GM21786 (cell line): ENCODE data around the gene SOCS7.

Experiments used
- ATAC-seq: cut with Tn5 transposase; IDR thresholded peaks from one replicate; pipeline ENCODE4 v1.9.1; 2021; ENCODE audit not compliant: unreplicated experiment

SOCS7 gene

GRCh38 chr17:38419508-38419981 is 67.9 kb downstream of the SOCS7 start:
- ATAC-seq = no peak

- no peak for ATAC-seq
Measured at GRCh38 chr17:38420518-38420917, 68.9 kb downstream of the SOCS7 start.

- ATAC-seq = no peak
Measured at GRCh38 chr17:38421171-38421841, 69.7 kb downstream of the SOCS7 start.

- no peak for ATAC-seq
Measured at GRCh38 chr17:38421871-38422827, 70.5 kb downstream of the SOCS7 start.

DNA sequence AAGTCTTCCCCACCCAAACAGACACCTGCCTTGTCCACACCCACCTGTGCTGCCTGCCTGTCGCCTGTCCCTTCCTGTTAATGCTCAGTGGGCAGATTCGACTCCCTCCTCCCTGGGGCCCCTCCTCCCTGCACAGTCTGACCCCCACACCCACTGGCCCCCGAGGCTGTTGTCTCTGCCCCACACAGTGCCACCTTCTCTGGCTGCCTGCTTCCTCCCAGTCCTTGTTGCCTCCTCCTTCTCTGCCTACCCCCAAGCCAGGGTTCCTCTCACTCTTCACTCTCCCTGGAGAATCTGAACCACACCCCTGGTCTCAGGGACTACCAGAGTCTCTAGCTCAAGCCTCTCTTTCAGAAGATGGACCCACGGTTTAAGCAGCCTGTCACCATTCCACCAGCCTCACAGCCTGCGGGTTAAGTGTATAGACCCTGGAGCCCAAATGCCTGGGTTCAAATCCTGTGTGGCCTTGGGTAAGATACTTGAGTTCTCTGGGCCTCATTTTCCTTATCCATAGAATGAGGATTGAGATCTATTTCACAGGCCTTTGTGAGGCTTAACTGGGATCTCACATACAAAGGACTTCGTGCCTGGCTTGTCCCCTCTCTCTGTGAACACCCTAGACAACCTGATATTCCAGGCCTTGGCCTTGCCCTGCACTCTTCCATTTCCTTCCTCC is 72.8 kb downstream of the SOCS7 start:
- no peak for ATAC-seq

DNA sequence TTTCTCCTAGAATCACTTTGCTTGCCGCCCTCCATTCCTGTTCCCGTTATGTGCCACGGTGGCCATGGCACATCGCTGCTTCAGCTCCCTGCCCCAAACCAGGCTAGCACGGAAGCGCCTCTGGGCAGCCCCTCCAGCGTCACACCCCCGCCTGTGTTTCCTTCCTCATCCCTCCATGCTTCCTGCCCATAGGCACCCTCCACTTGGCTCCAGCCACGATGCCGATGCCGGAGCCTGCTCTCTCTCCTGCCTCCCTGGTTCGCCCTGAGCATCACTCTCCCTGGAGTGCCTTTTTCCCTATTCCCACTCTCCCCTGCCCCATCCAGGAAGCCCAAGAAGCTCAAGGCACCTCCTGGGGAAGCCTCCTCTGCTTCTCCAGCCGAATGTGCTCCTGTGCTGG is 73.4 kb downstream of the SOCS7 start:
- no peak for ATAC-seq

GRCh38 chr17:38425744-38426143 is 74.1 kb downstream of the SOCS7 start:
- no peak for ATAC-seq

GRCh38 chr17:38426441-38426840 is 74.8 kb downstream of the SOCS7 start:
- ATAC-seq = no peak

GRCh38 chr17:38427160-38427949 is 75.7 kb downstream of the SOCS7 start:
- ATAC-seq = no peak

GRCh38 chr17:38428112-38428642 is 76.5 kb downstream of the SOCS7 start, which contains the start of gene ARHGAP23:
Gene ARHGAP23, plus strand, starts transcription at chr17:38428464. Its CDS starts 22 bp downstream, at chr17:38428486.
- peak; percentile 45 for ATAC-seq

DNA sequence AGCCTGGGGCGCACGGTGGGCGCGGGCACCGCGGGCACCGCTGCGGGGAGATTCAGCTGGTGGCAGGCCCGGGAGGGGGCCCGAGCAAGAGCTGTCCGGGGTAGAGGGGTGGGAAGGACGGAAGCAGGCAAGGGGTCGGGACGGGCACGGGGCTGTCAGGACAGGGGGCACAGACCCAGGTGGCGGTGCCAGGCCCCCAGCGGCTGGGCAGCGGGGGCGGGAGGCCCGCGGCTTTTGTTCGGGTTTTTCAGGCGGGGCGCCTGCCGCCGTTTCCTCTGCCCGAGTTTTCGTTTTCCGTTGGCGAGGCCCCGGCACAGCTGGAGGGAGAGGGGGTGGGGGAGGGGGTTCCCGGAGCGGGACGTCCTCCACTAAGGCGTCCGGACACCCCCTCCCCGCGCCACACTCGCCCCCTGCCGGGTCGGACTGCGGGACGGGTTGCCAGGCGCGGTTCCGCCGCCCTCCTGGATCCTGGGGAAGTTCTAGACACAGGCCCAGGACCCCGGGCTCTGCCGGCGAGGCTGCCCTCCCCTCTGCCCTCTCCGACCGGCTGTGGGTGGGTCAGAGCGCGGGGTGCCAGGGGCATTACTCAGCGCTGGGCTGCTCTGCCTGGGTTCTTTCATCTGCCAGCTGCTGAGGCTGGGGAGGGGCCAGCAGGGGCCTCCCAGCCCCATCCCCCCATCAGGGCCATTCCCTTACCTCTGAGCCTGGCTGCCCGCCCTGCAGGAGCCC is 77.2 kb downstream of the SOCS7 start:
- peak; percentile 19 for ATAC-seq

GRCh38 chr17:38429476-38430100 is 77.9 kb downstream of the SOCS7 start:
- no peak for ATAC-seq

DNA sequence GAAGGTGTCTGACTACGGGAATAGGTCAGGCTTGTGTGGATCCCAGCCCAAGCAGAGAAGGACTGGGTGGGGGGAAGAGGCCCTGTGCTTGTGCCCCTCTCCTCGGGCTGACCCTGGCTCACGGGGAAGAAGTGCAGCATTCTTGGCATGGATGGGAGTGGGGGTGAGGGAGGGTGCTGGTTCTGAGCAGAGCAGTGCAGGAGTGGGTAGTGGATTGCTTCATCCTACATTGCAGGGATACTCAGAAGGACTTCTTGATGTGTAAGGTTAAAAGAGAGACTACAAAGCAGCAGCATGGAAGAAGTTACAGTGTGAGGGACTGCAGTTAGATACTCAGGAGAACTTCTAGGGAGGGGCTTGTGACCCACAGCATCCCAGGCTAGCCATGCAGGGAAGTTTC is 78.7 kb downstream of the SOCS7 start:
- no peak for ATAC-seq

GRCh38 chr17:38430822-38431221 is 79.2 kb downstream of the SOCS7 start:
- ATAC-seq = no peak

- no peak for ATAC-seq
Measured at GRCh38 chr17:38431346-38432145, 79.9 kb downstream of the SOCS7 start.

DNA sequence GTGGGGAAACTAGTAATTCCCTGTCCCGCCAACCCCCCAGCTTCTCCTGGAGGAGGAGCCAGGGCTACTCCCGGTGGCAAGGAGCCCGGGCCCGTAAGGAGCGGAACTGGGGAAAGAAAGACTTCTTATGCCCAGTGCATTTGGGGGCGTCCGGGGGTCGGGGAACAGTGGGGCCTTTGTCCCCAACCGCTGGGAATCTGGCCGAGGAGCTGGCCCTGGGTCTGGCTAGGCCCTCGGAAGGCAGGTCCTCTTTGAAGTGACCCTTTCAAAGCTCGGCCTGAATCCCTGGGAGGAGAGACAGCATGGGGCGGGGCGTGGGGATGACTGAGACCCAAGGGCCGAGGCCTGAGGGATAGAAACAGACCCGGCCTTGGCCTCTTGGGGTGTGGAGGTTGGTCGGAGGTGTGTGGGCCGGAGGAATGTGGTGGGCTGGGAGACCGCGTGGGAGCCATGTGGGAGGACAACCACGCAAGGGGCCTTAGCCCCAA is 82.6 kb downstream of the SOCS7 start:
- no peak for ATAC-seq

- no peak for ATAC-seq
Measured at GRCh38 chr17:38435795-38436194, 84.2 kb downstream of the SOCS7 start.

DNA sequence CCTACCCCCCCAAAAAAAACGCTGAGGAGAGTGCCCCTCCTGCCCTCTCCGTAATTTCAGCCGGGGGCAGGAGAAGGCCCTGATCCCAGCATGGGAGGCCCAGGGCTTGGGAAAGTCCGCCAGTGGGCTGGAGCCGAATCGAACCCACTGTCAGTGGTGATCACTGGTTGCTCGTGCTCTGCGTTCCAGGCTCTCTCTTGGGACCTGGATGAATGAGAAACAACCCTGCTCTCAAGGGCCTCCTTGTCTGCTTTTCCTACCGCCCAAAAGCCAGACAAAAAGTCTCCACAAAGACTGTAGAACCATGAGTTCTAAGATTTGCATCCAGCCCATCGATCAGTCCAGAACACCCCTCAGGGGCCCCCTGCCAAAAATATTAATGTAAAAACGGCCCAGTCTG is 84.7 kb downstream of the SOCS7 start:
- no peak for ATAC-seq
